GM20431 (cell line): ENCODE results near the gene DNAI2.
"Not testable (repeated sequence)": the region's sequence is repeated elsewhere in the genome, so short reads cannot be mapped to it uniquely, and the experiment has no call there.

Experiments used
- in situ Hi-C: fragments of 300-500 bp; cut with MseI, MboI; formaldehyde crosslinking; loops from one replicate; pipeline ENCODE4 v1.15.0; 2020; ENCODE audit warnings: low sequenced_read_pairs; ENCODE audit not compliant: unreplicated experiment

The DNAI2 gene

DNA sequence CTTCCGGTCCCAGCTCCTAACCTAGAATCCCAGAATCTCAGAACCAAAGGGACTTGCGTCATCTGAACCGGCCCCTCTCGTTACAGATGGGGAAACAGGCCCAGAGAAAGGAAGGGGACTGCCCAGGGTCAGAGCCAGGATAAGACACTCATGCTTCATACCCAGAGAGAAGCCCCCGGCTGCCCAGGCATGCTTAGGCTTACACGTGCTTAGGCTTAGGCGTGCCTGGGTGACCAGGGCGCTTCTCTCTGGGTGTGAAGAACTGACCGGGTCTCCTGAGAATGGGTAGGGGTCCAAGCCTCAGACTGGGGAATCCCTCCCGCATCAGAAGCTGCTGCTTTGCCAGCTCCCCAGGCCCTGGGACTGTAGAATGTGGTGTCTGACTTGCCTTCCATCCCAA is 29.9 kb upstream of the DNAI2 start:
- in situ Hi-C loops, result no loop called here

DNA sequence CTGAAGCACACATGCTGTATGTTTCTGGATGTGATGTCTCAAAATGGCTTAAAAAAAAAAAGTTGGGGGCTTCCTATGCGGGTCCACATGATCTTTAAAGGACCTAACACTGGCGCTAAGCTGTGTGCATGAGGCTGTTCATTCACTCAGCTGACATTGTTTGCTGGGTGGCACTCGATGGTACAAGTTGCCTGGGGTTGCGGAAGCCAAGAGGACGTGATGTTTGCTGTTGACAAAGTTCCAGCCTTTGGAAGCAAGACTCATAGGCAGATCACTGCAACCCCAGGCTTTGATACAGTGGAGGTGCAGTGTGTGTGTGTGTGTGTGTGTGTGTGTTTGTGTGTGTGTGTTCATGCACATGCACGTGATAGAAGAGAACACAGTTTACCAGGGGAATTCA is 29.5 kb upstream of the DNAI2 start:
- in situ Hi-C loops, result no loop called here

DNA sequence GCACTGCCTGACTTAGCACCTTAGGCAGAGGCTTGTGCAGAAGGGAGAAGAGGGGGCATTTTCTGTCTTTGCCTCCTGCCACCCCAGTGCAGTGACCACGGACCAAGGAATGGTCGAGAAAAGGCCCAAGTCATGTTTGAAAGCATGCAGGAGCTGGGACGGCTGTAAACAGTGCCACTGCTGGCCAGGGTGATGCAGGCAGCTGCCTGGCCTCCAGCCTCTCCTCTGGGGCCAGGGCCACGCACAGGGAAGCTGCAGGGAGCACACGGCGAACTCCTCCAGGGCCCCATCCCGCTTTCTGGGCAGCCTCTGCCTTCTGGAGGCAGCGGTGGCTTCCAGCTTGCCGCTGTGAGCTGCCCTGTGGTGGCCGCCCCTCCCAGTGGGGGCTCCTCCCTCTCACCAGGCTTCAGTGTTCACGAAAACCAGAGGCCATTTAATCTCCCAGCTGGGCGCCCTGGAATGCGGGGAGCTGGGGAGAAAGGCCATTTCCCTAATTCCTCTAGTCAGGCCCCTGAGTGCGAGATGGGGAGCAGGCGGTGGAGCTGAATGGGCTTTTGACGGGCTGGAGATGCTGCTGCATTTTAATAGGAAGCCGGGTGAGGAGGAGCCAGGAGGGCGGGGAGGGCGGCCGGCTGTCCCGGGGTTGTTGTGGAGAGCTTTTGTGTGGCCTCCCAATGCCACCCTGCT is 28.7 kb upstream of the DNAI2 start:
- in situ Hi-C loops, result no loop called here

- in situ Hi-C loops, result no loop called here
These were observed 28.2 kb upstream of the DNAI2 start for GRCh38 chr17:74245871-74246270.

DNA sequence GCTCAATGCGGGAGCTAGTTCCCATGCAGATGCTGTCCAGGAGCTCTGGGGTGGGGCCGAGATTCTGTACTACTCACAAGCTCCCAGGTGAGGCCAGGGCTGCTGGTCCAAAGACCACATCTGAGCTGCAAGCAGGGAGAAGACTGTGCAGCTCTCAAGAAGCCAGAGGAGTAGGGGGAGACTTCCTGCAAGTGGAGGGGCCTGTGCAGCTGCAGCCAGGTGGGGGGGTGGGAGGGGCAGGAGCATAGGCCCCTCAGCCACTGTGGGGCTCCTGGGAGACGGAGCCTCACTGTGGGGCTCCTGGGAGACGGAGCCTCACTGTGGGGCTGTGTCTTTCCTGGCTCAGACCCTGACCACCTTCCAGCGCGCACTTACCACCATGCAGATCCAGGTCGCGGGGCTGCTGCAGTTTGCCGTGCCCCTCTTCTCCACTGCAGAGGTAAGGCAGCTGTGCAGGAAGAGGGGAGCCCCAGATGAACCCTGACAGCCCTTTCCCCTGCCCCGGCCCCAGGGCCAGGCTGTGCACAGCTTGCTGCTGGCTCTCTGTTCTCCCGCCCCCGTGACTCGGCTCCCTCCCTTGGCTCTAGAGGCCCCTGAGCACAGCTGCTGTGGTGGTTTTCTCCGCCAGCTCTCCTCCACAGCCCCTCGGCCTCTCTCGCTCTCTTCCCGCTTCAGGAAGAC is 24.3 kb upstream of the DNAI2 start:
- in situ Hi-C loops, result no loop called here

DNA sequence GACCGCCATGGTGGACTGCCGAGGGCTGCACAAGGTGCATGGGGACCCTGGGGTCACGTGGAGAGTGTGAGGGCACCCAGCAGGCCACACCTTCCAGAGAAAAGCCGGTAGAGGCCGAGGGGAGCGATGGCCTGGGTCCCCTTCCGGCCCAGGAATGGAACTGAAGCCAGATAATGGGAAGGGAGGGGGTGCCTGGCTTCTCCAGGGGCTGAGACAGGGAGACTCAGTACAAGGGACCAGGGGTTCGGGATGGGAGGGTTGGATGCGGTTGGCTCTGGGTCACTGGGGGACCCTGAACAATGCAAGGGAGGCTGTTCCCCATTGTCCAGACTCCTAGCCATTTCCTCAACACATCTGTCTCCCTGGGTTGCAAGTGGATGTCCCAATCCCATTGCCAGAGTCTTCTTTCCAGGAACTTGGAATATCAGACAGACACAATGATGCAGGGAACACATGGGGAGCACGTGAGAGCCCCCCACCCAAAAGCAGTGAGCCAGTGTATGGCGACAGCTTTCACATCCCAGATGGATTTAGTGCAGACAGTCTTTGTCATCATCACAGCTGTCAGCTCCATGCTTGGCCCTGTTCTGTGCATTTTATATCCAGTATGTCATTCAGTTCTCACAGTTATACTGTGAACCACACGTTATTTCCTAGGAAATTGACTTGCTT is 23.6 kb upstream of the DNAI2 start:
- in situ Hi-C loops, result no loop called here

DNA sequence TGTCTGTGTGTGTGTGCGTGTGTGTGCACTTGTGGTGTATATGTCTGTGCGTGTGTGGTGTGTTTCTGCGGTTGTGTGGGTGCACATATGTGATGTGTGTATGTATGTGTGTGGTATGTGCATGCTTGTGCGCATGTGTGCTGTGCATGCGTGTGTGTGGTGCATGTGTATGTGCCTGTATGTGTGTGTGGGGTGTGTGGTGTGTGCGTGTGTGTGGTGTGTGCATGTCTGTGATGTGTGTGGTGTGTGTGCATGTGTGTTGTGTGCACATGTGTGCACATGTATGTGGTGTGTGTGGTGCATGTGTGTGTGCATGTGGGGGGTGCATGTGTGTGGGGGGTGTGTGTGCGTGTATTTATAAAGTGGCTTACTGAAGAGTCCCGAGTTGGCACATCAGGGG is 23.0 kb upstream of the DNAI2 start:
- in situ Hi-C loops, result no loop called here

DNA sequence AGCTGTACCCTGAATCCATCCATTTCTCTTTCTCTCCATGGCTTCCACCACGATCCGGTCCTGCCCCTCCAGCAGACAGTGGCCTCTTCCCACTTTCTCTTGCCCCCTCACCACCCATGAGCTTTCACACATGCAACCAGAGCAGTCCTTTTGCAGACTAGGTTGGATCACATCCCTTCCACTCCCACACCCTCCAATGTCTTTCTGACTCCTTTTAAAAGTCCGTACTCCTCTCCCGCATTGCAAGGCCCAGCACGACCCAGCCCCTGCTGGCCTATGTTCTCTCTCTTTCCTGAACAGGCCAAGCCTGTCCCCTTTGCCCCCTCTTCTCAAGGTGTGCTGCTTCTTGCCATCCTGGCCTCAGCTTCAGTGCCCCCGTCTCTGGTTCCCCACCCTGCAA is 22.5 kb upstream of the DNAI2 start:
- in situ Hi-C loops, result no loop called here

DNA sequence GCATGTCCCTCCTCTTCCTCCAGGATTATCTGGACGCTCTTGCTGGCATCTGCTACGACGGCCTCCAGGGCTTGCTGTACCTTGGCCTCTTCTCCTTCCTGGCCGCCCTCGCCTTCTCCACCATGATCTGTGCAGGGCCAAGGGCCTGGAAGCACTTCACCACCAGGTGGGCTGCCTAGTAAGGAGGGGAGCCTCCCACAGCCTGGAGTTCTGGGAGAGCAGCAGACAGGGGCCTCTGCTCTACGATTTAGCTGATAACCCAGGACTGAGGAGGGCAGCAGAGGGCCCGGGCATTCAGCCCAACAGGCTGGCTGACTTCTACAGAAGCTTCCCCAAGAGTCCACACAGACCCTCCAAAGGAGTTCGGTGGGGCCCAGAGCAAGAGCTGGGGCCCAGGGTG is 21.8 kb upstream of the DNAI2 start:
- in situ Hi-C loops, result no loop called here

DNA sequence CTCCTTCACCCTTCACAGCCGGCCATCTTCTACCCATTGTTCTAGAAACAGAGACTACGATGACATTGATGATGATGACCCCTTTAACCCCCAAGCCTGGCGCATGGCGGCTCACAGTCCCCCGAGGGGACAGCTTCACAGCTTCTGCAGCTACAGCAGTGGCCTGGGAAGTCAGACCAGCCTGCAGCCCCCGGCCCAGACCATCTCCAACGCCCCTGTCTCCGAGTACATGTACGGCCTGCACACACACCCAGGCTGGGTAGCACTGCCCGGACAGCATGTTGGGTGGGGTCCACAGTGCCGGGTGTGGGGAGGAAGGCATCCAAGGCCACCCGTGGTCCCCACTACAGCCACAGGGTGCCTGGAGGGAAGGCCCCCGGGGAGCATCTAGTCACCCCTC is 21.0 kb upstream of the DNAI2 start:
- in situ Hi-C loops, result no loop called here

- in situ Hi-C loops, result no loop called here
These were observed 16.7 kb upstream of the DNAI2 start for GRCh38 chr17:74257311-74257710.

GRCh38 chr17:74259667-74260524 is 14.1 kb upstream of the DNAI2 start:
- in situ Hi-C loops, result no loop called here

GRCh38 chr17:74260525-74260850 is 13.5 kb upstream of the DNAI2 start:
- in situ Hi-C loops, result no loop called here

DNA sequence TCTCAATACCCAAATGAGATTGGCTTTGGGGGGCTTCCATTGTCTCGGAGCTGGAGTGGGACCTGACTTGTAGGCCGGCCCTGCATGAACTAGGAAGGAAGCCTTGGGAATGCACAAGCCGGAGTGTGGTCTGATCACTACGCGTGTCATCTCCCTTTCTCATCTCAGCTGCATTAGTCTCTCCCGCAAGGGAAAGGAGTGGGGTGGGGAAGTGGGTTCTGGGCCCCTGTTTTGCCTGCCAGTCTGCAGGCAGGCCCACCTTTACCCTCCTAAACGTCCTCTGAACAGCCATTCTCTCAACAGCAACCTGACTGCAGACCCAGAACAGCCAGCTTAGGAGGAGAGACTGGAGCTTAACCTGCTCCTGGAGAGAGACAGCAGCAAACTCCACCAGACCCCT is 11.4 kb upstream of the DNAI2 start:
- in situ Hi-C loops, result no loop called here

- in situ Hi-C loops, result not testable (repeated sequence)
These were observed 7.0 kb upstream of the DNAI2 start for GRCh38 chr17:74267054-74267453.

GRCh38 chr17:74267579-74267978 is 6.5 kb upstream of the DNAI2 start:
- in situ Hi-C loops, result no loop called here

DNA sequence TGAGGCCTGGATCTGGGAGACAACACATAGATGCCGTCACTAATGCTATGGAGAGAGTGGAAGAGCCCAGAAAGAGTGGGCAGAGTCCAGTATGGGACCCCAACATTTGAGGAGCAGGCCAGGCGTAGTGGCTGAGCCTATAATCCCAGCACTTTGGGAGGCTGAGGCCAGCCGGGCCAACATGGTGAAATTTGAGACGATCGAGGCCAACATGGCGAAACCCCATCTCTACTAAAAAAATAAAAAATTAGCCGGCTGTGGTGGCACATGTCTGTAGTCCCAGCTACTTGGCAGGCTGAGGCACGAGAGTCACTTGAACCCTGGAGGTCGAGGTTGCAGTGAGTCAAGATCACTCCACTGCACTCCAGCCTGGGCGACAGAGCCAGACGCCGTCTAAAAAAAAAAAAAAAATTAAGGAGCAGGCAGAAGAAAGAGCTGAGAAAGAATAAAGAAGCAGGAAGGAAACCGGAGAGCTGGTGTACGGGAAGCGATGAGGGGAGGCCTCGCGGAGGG is 6.0 kb upstream of the DNAI2 start:
- in situ Hi-C loops, result no loop called here

GRCh38 chr17:74268558-74268957 is 5.5 kb upstream of the DNAI2 start:
- in situ Hi-C loops, result no loop called here

GRCh38 chr17:74270333-74270732 is 3.7 kb upstream of the DNAI2 start:
- in situ Hi-C loops, result no loop called here

GRCh38 chr17:74271281-74271680 is 2.8 kb upstream of the DNAI2 start:
- in situ Hi-C loops, result no loop called here
